Epithelial cell of alveolus of lung (primary cell): Measurements from ENCODE around the gene RBM24. TPM values are rescaled to one million over a fixed set of nuclear protein-coding genes. Genes with fewer than 3 reads are reported as not detected.

Source experiments
- total RNA-seq: library from RNA; depleted of rRNA; stranded (reverse); fragments of >200 nt; gene quantifications from 2 replicates; pipeline ENCODE4 v1.2.1, GENCODE V29; 2015

Gene RBM24
- 5.6 and 6.1 TPM in 2 replicates for total RNA-seq

GRCh38 chr6:17281100-17281496, at the start of gene RBM24:
Gene RBM24, plus strand, starts transcription at chr6:17281361. Its CDS starts 221 bp downstream, at chr6:17281582.

Other genes with a start within 250 kb of the RBM24 start
- gene STMND1, start 179.3 kb upstream of the RBM24 start, total RNA-seq: not detected in 2 replicates
- gene CAP2, start 112.2 kb downstream of the RBM24 start, total RNA-seq: 1.2 and 7.5 TPM in 2 replicates